Umbilical cord (tissue), 2 donors: Measurements from ENCODE around the gene EFCC1. TPM values are rescaled to one million over a fixed set of nuclear protein-coding genes. Genes with fewer than 3 reads are reported as not detected.

Experiments
- DNase-seq: peaks from one replicate; pipeline ENCODE4 v3.0.0-alpha.2; 2015; ENCODE audit warnings: low spot score
- total RNA-seq: library from RNA; depleted of rRNA; stranded (reverse); fragments of >200 nt; gene quantifications from one replicate; pipeline ENCODE4 v1.2.3, GENCODE V29; 2014; ENCODE audit warnings: low replicate concordance; ENCODE audit not compliant: insufficient read depth

EFCC1 gene
- total RNA-seq, 1 donor from 2014 or later = not detected

DNA sequence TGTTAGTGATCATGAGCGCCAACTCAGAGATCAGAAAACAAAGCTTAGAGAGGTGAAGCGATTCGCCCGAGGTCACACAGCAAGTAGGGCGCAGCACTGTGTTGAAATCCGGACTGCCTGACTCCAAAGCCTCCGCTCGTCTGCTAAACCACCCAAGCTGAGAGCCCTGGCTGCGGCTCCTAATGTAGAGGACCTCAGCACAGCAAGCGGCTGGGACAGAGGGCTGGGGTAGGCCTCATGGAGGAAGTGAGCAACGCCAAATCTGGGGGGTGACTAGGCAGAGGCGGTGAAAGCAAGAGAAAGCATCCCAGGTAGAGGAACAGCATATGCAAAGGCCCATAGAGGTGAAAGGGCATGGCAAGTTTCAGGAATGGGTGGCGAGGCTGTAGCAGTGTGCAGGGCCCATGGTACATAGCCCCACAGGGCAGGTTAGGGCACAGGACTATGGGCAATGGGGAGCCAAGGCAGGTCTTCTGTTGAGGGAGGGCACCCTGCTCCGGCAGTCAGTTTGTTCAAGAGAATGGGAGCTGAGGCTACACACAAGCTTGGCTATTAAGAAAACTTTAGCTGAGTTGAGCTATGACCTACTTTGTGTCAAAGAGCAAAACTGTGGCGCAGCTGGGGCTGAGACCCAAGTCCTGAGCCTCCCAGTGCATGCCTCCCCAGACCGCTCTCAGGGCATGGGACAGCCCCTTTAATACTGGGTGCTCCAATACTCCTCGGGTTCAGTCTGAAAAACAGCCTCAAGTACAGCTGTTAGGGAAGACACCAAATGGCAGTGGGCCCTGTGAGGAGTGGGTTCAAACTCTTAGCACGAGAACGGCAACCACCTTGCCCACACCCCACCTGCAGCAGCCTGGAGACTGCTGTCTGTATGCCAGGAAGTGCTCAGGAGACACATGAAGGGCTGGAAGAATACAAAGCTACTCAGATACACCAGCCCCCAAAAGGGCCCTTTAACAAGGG, 6.2 kb upstream of the EFCC1 start:
- no peak for DNase-seq

DNA sequence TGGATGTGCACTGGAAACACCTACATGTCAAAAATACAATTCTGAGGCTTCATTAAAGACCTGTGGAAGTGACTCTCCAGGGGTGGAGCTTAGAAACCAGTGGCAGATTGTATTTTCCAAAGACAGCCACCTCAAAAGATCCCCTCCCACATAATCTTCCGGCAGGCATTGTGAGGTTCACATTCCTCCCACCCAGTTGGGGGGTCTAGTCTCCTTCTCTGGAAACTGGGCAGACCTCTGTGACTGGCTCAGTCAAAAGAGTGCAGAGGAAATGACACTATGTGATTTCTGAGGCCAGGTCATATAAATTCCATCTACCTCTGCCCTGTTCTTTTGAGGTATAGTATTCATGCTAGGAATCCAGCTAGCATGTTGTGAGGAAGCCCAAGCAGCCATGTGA, 5.4 kb upstream of the EFCC1 start:
- no peak for DNase-seq

DNA sequence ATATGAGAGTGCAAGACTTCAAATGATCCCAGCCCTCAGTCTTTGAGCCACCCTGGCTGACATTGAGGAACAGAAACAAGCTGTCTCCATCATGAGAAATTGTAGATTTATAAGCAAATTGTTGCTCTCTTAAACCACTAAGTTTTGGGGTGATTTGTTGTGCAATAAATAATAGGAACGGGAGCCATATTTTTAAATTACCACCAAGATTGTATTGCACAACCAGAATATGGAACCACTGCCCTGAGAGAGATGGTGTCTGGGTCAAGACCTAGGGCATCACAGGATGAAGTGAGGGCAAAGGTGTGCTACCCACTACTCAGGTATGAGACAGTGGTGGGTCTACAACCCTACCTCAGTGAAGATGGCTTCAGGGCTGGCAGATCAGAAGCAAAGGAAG, 4.9 kb upstream of the EFCC1 start:
- DNase-seq = no peak

DNA sequence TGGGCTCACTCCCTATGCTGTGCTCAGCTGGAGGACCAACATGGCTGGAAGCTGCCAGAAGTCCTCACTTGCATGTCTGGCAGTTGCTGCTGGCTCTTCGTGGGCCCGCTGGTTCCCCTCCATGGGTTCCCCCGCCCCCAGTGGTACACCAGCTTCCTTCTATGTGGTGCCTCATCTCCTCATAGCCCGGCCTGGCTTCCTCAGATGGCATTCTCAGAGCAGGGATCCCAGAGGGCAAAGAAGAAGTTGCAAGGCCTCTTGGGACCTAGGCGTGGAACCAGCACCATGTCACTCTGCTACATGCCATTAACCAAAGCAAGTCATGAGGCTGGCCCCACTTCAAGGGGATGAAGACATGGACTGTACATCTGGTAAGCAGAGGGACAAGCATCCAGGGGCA, 4.4 kb upstream of the EFCC1 start:
- no peak for DNase-seq

DNA sequence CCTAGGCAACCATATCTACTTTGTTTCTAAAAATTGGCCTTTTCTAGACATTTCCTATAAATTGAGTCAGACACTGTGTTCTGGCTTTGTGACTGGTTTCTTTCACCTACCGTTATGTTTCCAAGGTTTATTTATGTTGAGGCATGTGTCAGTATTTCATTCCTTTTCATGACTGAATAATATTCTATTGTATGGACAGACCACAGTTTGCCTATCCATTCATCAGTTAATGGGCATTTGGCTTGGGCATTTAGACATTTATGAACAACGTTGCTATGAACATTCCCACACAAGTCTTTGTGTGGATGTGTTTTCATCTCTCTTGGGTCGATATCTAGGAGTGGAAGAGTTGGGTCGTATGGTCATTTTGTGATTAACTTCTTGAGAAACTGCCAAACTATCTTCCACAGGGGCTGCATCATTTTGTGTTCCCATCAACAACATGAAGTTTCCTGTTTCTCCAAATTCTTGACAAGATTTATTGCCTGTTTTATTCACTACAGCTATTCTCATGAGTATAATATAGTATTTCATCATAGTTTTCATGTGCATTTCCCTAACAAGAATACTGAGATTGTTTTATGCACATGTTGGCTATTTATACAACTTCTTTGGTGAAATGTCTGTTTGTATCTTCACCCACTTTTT, 3.5 kb upstream of the EFCC1 start:
- no peak for DNase-seq

DNA sequence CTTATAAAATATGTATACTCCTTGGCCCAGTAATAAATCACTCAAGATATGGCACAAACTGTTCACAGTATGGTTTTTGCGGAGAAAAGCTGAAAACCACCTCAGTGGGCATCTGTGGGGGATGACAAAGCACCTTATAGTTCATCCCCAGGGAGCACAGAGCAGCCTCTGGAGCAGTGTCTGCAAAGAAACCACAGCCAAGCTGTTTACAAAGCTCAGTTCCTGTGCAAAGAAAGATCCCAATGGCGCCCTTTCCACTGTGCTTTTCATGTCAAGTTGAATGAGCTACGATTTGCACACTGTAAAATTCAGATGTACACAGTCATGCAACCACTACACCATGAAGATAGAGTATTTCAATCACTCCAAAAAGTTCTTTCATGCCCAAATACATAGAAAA, 2.5 kb upstream of the EFCC1 start:
- DNase-seq = no peak

DNA sequence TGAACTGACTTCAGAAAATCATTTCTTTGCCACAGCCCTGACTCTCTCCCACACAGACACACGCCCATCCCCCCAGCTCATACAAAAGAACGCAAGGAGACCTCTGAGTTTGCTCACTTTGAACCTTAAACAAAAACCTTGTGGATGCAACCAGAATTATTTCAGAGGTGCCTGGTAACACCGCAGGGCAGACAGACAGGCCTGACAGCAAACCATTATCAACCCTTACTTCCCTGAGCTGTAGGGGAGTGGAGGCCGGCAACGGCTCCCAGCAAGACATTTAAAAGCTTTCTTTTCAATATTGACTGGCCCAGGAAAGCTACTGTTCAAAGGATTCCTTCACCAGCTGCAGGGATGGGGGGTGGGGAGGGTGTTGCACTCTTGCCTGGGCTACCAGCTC, 2.0 kb upstream of the EFCC1 start:
- no peak for DNase-seq

DNA sequence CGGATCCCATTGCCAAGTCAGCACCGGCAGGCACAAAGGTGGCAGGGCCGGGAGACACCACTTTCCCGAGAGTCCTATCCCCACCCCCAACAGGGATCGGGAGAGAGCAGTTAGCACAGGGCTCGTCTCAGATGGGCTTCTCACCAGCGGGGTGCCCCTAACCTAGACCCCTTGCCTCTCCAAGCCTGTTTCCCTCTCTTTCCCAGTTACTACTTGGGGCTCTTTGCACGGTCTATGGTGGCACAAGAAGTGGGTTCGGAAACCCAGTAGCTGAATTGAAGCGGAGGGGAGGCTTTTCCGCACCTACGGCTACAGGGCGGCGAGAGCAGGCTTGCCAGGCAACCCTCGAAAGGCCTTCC, 383 bp upstream of the EFCC1 start:
- no peak for DNase-seq

DNA sequence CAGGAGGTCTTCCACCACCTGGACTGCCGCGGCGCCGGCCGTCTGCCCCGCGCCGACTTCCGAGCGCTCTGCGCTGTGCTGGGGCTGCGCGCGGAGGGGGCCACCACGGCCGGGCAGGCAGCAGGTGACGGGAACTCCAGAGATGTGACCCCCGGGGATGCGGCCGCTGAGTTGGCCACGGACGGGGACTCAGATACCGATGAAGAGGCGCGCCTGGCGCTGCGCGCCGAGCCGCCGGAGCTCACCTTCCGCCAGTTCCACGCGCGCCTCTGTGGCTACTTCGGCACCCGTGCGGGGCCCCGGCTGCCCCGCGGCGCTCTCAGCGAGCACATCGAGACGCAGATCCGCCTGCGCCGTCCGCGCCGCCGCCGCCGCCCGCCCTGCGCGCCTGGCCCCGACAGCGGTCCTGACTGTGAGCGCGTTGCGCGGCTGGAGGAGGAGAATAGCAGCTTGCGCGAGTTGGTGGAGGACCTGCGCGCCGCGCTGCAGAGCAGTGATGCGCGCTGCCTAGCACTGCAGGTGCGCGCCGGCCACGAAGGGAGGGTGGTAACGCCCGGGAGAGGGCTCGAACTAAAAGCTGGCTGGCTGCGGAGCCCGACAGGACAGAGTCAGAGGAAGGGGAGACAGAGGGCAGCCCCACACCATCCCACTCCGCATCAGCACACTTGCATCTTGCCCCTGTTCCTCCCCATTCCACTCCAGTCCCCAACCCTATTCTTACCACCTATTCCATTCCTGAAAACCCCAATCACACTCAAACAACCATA, 885 bp downstream of the EFCC1 start:
- DNase-seq = no peak

DNA sequence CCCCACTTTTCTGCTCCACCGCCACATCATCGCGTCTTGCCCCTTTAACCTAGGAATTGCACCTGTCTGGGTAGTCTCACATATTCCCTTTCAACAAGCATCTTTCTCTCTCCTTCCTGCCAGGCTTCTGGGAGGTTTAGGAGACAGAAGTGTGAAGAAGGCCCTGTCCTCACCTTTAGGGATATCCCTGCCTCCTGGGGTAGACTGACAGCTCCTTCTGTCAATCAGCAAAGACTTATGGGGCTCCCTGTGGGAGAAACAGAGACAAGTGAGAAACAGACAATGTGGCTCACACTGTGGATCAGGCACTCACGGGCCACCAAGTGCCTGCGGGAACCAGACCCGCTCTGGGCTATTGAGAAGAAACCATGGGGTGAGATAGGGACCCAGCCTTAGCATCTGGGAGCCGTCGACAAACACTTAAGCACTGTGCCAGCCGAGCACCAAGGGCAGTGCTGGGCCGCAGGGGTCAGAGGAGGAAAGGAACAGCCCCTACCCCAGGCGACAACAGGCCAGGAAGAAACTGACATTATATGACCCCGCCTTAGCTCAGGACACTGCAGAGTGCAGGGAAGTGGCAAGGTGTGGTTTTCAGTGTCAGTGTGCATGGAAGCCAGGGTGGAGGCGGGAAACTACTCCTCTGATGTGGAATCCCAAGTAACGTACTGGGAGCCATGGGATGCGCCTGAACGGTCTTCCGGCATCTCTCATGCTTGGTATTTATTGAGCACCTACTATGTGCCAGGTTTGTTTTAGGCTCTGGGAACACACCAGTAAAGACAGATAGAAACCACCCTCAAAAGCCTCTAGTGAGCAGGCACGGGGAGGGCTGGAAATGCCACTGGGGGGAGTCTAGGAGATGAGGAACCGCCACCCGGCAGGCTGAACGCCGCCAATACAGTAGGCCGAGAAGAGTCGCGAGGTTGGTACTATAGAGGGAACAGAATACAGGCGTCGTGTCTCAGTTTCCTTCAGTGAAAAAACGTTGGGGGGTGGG, 1.8 kb downstream of the EFCC1 start:
- DNase-seq = no peak

DNA sequence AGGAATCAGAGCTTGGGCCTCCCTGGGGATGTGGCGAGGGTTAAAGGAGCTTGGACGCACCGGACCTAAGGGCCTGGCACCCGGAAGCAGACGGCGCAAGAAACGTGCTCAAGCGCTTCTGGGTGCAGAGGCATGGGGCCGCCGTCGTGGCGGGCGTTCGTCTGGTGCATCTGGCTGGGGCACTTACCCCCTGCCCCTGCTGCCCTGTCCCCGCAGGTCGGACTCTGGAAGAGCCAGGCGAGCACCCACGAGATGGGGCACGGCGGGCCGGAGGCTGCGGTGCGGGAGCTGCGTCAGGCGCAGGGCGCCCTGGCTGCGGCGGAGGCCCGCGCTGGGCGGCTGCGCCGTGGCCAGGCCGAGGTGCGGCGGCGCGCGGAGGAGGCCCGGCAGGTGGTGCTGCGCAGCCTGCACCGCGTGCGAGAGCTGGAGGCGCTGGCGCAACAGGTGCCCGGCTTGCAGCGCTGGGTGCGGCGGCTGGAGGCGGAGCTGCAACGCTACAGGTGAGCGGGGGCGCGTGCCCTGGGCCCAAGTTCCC, 2.5 kb downstream of the EFCC1 start:
- no peak for DNase-seq

DNA sequence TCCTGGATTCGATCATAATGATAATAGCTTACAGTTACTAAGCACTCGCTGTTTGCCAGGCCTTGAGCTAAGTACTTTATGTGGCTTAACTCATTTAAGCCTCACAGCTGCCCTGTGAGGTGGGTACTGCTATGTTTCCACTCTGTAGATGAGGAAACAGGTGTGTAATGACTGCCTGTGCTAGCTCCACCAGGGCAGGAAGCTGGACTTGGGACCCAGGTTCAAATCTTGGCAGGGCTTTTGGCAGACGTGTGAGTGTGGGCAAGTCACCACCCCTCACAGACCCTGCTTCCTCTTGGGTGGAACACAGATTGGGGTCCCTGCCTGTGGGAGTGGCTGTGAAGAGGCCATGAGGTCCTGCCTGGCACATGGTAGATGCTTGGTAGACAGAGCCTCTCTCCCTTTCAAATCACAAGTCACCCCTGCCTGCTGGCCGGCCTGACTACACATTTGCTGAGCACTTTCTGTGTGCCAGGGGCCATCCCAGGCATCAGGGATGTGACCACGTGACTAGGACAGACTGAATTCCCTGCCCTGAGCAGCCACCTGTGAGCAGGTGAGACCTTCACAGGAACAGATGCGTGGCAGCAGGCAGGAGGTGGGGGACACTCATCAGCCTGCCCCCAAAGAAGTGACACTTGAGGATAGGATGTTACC, 3.7 kb downstream of the EFCC1 start:
- DNase-seq = no peak

DNA sequence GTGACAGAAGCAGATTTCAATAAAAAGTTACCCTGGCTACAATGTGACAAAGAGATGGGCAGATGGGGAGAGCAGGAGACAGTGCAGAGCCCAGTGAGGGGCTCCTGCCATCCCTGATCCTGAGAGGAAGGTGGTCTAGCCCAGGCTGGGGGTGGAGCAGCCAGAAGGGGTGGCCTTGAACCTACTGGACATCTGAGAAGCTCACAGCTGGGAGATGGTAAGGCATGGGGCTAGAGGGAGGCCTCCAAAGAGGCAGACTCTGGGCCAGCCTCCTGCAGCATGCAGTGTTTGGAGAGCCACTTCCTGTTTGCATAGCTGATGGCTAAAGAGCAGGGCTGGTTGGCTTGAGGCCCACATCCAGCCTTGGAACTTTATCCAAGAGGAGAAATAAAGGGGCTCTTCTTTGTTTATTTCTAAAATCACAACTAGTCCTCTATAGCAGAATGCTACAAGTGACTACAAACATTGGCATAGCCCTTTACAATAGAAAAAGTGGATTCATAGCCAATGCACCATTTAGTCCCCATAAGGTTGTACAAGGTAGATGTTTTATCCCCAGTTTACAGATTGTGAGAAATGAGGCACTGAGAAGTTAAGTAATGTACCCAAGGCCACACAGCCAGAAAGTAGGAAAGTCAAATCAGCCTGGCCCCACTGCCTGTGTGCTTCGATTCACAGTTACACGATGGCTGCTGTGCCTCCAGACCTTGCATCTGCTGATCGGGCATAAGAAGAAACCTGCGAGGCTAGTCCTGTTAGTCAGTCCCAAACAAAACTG, 4.6 kb downstream of the EFCC1 start:
- no peak for DNase-seq

DNA sequence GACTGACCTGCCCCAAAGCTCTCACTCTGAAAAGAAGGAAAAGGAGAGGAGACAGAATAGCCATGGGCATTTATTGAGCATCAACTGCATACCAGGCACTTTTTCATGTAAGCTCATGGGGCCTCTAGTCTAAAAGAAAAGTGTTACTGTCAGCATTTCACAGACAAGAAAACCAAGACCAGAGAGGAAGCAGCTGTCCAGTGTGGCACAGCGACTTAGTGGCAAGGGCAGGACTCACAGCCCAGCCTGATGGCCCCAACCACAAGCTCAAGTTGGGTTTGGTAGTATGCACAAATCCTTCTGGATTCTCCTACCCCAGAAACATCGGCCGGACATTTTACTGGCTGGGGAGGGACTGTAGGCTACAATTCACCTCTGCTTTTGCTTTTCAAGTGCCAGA, 5.8 kb downstream of the EFCC1 start:
- no peak for DNase-seq

DNA sequence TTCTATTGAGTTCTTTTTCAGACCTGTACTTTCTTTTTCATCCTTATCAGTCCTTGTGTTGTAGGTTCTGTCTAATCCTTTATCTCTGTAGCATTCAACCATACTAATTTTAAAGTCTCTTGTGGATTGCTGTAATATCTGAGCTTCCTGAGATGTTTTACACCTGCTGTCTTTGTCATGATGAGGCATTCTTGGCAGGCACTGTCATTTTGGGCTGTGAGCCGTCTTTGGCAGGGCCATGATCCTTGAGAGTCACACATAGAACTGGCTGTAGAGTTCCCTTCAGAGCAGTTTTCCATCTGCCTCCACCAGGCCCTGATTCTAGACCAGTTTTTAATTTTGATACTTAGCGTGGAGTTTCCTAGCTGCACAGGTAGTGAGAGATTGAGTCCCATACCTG, 6.7 kb downstream of the EFCC1 start:
- no peak for DNase-seq

DNA sequence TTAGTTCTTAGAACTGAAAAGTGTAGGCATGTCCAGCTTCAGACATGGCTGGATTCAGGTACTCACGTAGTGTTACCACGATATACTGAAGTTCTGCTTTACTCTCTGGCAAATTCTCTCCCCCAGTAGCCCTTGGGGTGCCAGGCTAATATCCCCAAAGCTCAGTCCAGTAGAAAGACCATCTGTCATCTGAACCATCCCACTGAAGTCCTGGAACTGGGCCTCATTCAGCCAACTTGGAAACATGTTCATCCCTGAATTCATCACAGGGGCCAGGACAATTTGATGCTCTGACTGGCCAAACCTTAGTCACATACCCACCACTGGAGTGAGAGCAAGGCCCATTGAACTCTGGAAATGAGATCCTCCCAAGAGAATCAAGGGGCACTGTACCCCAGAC, 8.2 kb downstream of the EFCC1 start:
- no peak for DNase-seq

DNA sequence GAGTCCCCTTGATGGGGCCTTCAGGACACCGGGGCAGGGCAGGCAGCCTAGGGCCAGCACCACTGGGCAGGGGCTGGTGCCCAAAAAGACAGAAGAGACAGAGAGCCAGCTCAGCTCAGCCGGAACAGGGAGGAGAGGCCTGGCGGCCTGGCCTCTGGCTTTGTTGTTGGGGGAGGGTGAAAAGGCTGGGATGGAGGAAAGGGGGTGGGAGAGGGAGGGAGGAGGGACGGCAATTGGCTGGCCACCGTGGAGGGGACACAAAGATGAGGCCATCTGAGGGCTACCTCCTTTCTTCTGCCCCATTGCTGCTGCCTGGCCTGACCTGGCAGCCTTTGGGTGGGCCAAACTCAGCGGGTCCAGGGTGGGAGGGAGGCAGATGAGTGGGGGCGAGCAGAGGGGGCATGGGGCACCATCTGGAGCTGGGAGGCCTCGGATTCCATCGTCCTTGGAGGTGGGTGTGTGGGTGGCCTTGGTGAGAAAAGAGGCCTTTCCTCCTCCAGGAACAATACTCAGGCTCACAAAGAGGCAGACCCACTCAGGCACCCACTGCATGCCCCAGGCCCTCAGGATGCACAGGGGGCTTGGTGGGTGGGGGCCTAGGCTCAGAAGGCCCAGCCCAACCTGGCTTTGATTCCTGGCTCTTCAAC, 9.3 kb downstream of the EFCC1 start:
- no peak for DNase-seq

DNA sequence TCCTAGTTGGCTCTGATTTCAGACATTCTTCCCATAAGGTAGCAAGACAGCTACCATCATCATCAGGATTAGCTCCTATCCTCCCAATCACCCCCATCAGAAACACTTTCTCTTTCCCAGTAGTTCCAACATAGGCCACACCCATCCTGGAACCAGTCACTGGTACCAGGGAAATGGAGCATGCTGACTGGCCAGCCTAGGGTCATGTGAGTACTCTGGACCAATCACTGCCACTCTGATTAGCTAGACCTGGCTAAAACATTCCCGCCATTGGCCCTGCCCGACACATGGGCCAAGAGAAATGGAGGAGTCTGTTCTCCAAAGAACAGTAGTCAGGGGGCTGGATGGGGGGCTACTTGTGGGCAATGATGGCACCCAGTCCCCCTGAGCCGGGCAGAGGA, 12.4 kb downstream of the EFCC1 start:
- DNase-seq = no peak

DNA sequence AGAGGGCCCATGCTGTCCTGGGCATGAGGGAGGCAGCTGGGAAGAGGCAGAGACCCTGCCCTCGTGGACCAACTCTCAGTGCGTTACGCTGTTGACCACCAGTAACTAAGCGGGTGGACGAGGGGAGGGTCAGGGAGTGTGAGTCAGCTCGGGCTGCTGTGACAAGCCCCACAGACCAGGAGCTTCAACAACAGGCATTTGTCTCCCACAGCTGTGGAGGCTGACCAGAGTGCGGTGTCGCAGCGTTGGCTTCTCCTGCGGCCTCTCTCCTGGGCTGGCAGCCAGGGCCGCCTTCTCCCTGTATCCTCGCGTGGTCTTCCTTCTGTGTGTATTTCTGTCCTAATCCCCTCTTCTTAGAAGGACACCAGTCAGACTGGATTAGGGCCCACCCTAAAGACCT, 13.0 kb downstream of the EFCC1 start:
- DNase-seq = no peak
